ENCODE data around the gene RPS23. TPM values are rescaled to one million over a fixed set of nuclear protein-coding genes. Genes with fewer than 3 reads are reported as not detected.

The RPS23 gene
- total RNA-seq, 3 donors from 2014 or later, result 3,055 to 5,353 (median 4,143) TPM

DNA sequence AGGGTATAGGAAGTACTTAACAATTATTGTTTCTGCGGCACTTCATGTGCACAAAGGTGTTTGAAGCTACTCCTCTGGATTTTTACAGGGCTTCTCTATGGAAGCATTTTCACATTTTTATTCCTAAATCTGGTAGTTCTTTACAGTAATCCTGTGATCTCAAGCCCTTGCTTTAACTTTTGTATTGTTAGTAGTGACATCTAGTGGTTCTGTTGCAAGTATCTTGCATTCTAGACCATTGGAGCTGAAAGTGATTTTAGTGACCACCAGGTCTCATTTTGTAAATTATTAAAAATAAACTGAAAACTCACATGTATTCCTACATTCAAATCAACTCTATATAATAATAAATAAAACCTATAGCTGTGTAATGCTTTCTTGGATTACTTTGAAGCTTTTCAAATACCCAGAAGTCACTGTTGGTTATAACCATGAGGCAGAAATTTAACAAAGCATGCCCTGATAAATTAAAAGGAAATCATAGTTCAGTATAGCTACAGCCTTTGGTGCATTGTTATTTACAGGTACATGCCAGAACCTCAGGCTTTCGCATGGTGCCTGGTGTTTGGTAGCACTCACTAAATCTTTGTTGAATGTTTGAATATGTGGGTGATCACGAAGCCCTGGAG, 18.9 kb downstream of the RPS23 start:
- H3K36me3 ChIP-seq, result no peaks in the 10 kb centered on the region
- no peak for DNase-seq (ENCODE audit: low spot score in 2 of 2)
- TF ChIP-seq, protein P1, sequence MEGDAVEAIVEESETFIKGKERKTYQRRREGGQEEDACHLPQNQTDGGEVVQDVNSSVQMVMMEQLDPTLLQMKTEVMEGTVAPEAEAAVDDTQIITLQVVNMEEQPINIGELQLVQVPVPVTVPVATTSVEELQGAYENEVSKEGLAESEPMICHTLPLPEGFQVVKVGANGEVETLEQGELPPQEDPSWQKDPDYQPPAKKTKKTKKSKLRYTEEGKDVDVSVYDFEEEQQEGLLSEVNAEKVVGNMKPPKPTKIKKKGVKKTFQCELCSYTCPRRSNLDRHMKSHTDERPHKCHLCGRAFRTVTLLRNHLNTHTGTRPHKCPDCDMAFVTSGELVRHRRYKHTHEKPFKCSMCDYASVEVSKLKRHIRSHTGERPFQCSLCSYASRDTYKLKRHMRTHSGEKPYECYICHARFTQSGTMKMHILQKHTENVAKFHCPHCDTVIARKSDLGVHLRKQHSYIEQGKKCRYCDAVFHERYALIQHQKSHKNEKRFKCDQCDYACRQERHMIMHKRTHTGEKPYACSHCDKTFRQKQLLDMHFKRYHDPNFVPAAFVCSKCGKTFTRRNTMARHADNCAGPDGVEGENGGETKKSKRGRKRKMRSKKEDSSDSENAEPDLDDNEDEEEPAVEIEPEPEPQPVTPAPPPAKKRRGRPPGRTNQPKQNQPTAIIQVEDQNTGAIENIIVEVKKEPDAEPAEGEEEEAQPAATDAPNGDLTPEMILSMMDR (IDR thresholded peaks at IDR 0.05), result peak in 1 of 3 donors; percentile 12
- TF ChIP-seq POLR2AphosphoS5 (IDR thresholded peaks at IDR 0.05), result no peak
- H3K27me3 ChIP-seq, result no peaks in the 10 kb centered on the region
- no peaks in the 10 kb centered on the region for H3K9me3 ChIP-seq
- no peaks in the 10 kb centered on the region for H3K4me1 ChIP-seq
- H3K4me3 ChIP-seq, result no peak overlapping the region
- intact Hi-C loops (cut with DNase I; ENCODE audit: low total_unique reads), result no loop called here
- H3K27ac ChIP-seq, result no peak overlapping the region

DNA sequence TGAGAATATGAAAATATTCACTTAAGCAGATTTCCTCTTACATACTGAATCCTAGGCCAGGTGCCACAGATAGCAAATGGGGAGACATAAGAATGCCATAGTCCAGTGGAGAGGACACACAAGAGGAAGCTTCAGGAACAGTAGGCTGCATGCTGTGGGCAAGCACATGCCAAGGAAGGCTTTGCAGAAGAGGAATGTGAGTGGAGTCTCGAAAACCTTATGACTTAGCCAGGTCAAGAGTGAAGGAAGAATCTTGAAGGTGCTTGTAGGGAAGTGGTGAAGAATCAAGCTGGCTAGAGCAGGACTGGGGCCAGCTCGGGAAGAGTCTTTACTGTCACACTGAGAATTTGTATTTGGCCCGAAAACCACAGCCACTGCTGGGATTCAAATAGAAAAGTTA, 20.4 kb downstream of the RPS23 start:
- intact Hi-C loops (cut with DNase I; ENCODE audit: low total_unique reads), result no loop called here
- Histone ChIP-seq H3K9me3 (no peaks in the 10 kb centered on the region), H3K27ac (no peak overlapping the region), H3K4me1 (no peaks in the 10 kb centered on the region), H3K36me3 (no peaks in the 10 kb centered on the region), H3K27me3 (no peaks in the 10 kb centered on the region), H3K4me3 (no peak overlapping the region)
- DNase-seq (ENCODE audit: low spot score in 2 of 2), result no peak
- TF ChIP-seq, protein P1 (IDR thresholded peaks at IDR 0.05), result no peak
- no peak for TF ChIP-seq POLR2AphosphoS5 (IDR thresholded peaks at IDR 0.05)
- TF ChIP-seq POLR2A (IDR thresholded peaks at IDR 0.05), result no peak

DNA sequence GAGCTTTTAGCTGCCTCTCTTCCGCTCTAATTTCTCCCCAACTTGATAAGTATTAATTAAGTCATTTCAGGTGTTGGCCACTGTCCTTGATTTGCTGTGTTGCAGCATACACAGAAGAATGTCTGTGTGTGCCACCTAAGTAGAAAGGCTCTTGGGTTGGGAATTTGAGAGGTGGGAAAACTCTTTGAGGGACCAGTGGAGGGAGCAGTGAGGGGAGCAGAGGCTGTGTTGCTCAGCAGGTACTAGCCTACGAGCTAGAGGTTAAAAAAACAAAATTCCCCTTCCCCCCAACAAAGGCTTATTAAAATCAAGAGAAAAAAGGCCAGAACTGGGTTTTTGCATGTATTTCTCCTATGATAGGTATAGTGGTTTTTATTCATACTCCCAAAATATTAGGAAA, 20.9 kb downstream of the RPS23 start:
- H3K9me3 ChIP-seq, result no peaks in the 10 kb centered on the region
- intact Hi-C loops (cut with DNase I; ENCODE audit: low total_unique reads), result no loop called here
- H3K4me1 ChIP-seq, result no peaks in the 10 kb centered on the region
- DNase-seq (ENCODE audit: low spot score in 2 of 2), result no peak
- H3K36me3 ChIP-seq, result no peaks in the 10 kb centered on the region
- no peaks in the 10 kb centered on the region for H3K27me3 ChIP-seq
- H3K4me3 ChIP-seq, result no peak overlapping the region
- H3K27ac ChIP-seq, result no peak overlapping the region
- TF ChIP-seq POLR2A (IDR thresholded peaks at IDR 0.05) (no peak), POLR2AphosphoS5 (IDR thresholded peaks at IDR 0.05) (no peak)
- TF ChIP-seq, protein P1 (IDR thresholded peaks at IDR 0.05), result no peak

DNA sequence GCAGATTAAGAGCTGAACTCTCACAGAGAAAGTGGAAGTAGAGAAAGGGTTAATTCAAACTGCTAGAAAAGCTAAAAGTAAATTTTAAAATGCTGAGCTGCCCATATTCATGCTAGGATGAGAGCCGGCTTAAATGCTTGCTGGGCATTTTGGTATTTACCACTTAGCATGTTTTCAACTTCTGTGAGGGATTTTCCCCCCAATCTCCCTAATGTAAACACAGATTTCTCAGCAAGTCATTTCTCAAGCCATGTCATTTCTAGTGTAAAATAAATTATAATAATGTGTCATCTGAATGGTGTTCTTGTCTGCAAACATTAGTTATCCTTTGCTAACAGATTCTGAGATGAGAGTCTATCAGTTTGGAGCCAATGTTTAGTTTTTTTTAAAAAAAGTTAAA, 22.3 kb downstream of the RPS23 start:
- intact Hi-C loops (cut with DNase I; ENCODE audit: low total_unique reads), result no loop called here
- no peak for DNase-seq (ENCODE audit: low spot score in 2 of 2)
- H3K9me3 ChIP-seq, result no peaks in the 10 kb centered on the region
- H3K27ac ChIP-seq, result no peak overlapping the region
- H3K4me1 ChIP-seq, result no peaks in the 10 kb centered on the region
- TF ChIP-seq POLR2A (IDR thresholded peaks at IDR 0.05) (no peak), POLR2AphosphoS5 (IDR thresholded peaks at IDR 0.05) (no peak)
- TF ChIP-seq, protein P1 (IDR thresholded peaks at IDR 0.05), result no peak
- no peaks in the 10 kb centered on the region for H3K36me3 ChIP-seq
- no peak overlapping the region for H3K4me3 ChIP-seq
- H3K27me3 ChIP-seq, result no peaks in the 10 kb centered on the region

DNA sequence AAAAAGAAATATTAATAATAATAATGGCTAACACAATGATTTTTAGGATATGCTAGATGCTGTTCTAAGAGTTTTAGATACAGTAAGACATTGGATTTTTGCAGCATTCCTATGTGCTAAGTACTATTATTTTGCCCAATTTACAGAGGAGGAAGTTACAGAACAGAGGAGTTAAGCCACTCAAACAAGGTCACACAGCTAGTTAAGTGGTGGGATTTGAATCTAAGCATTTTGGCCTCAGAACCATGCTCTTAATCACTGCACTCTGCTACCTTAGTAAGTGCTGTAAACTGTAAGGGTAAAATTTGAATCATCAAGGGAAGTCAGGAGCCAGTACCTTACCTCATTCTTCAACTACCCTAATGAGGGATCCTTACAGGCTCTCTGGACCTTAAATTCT, 25.4 kb downstream of the RPS23 start:
- DNase-seq (ENCODE audit: low spot score in 2 of 2), result no peak
- Histone ChIP-seq H3K4me1 (no peaks in the 10 kb centered on the region), H3K9me3 (no peaks in the 10 kb centered on the region), H3K27ac (no peak overlapping the region), H3K27me3 (no peaks in the 10 kb centered on the region), H3K36me3 (no peaks in the 10 kb centered on the region), H3K4me3 (no peak overlapping the region)
- intact Hi-C loops (cut with DNase I; ENCODE audit: low total_unique reads), result no loop called here
- TF ChIP-seq POLR2A (IDR thresholded peaks at IDR 0.05), result no peak
- TF ChIP-seq, protein P1 (IDR thresholded peaks at IDR 0.05), result no peak
- TF ChIP-seq POLR2AphosphoS5 (IDR thresholded peaks at IDR 0.05), result no peak
